Measurements from ENCODE around the gene BMS1.

BMS1 gene

GRCh38 chr10:42755556-42756093, 27.0 kb upstream of the BMS1 start:
- DNase-seq (ENCODE audit: extremely low spot score): no peak
- TF ChIP-seq FOXM1 (IDR thresholded peaks at IDR 0.05; ENCODE audit: borderline replicate concordance): no peak
- TF ChIP-seq L3MBTL2 (conservative IDR thresholded peaks at IDR 0.05): no peak
- TF ChIP-seq LEF1 (IDR thresholded peaks at IDR 0.05; ENCODE audit: borderline replicate concordance): no peak
- no peak for TF ChIP-seq BHLHE40 (IDR thresholded peaks at IDR 0.05; ENCODE audit: borderline replicate concordance)
- CTCF ChIA-PET: no interaction called here
- POLR2A ChIA-PET: interaction anchor here (1.4 kb wide), 1 partner anchor 27 kb away, joined by 6 read pairs; the partner anchor contains the start of gene BMS1

- TF ChIP-seq FOXA1 (IDR thresholded peaks at IDR 0.05) (no peak), ARNT (IDR thresholded peaks at IDR 0.05) (no peak), ELF4 (IDR thresholded peaks at IDR 0.05) (no peak), TARDBP (IDR thresholded peaks at IDR 0.05) (no peak), HDGF (IDR thresholded peaks at IDR 0.05; ENCODE audit: borderline replicate concordance) (no peak), SP1 (IDR thresholded peaks at IDR 0.05) (no peak), L3MBTL2 (conservative IDR thresholded peaks at IDR 0.05) (no peak), SUZ12 (IDR thresholded peaks at IDR 0.05) (no peak), ZNF384 (IDR thresholded peaks at IDR 0.05) (no peak), FOXK2 (IDR thresholded peaks at IDR 0.05) (no peak), BHLHE40 (IDR thresholded peaks at IDR 0.05; ENCODE audit: borderline replicate concordance) (no peak), PKNOX1 (IDR thresholded peaks at IDR 0.05) (no peak), FOXM1 (IDR thresholded peaks at IDR 0.05; ENCODE audit: borderline replicate concordance) (no peak)
- ChIA-PET POLR2A (interaction anchor here (1.1 kb wide), 1 partner anchor 14 kb away, joined by 3 read pairs; the partner anchor contains the start of gene BMS1), CTCF (no interaction called here)
- no peak for DNase-seq (ENCODE audit: extremely low spot score)
Measured at GRCh38 chr10:42767906-42768305, 14.7 kb upstream of the BMS1 start.

GRCh38 chr10:42768581-42769152, 13.9 kb upstream of the BMS1 start:
- no peak for DNase-seq (ENCODE audit: extremely low spot score)
- ChIA-PET CTCF (no interaction called here), POLR2A (interaction anchor here (1.2 kb wide), 1 partner anchor 15 kb away, joined by 4 read pairs; no protein-coding TSS in a partner anchor)
- TF ChIP-seq ZNF384 (IDR thresholded peaks at IDR 0.05): no peak
- no peak for TF ChIP-seq NFRKB (IDR thresholded peaks at IDR 0.05)
- no peak for TF ChIP-seq PKNOX1 (IDR thresholded peaks at IDR 0.05)
- no peak for TF ChIP-seq FOXA1 (IDR thresholded peaks at IDR 0.05)
- no peak for TF ChIP-seq SP1 (IDR thresholded peaks at IDR 0.05)
- no peak for TF ChIP-seq ELF4 (IDR thresholded peaks at IDR 0.05)
- TF ChIP-seq LEF1 (IDR thresholded peaks at IDR 0.05; ENCODE audit: borderline replicate concordance): no peak
- TF ChIP-seq ARNT (IDR thresholded peaks at IDR 0.05): no peak
- TF ChIP-seq FOXM1 (IDR thresholded peaks at IDR 0.05; ENCODE audit: borderline replicate concordance): no peak
- no peak for TF ChIP-seq TARDBP (IDR thresholded peaks at IDR 0.05)
- no peak for TF ChIP-seq HDGF (IDR thresholded peaks at IDR 0.05; ENCODE audit: borderline replicate concordance)
- no peak for TF ChIP-seq SUZ12 (IDR thresholded peaks at IDR 0.05)
- no peak for TF ChIP-seq BHLHE40 (IDR thresholded peaks at IDR 0.05; ENCODE audit: borderline replicate concordance)
- no peak for TF ChIP-seq CTBP1 (IDR thresholded peaks at IDR 0.05; ENCODE audit: borderline replicate concordance)
- no peak for TF ChIP-seq FOXK2 (IDR thresholded peaks at IDR 0.05)
- TF ChIP-seq L3MBTL2 (conservative IDR thresholded peaks at IDR 0.05): no peak

- POLR2A ChIA-PET: interaction anchor here (1.2 kb wide), 1 partner anchor 14 kb away, joined by 4 read pairs; no protein-coding TSS in a partner anchor
- CTCF ChIA-PET: no interaction called here
- TF ChIP-seq SUZ12 (IDR thresholded peaks at IDR 0.05): no peak
- TF ChIP-seq SP1 (IDR thresholded peaks at IDR 0.05): no peak
- TF ChIP-seq HDGF (IDR thresholded peaks at IDR 0.05; ENCODE audit: borderline replicate concordance): no peak
- no peak for TF ChIP-seq BHLHE40 (IDR thresholded peaks at IDR 0.05; ENCODE audit: borderline replicate concordance)
- TF ChIP-seq TARDBP (IDR thresholded peaks at IDR 0.05): no peak
- no peak for TF ChIP-seq L3MBTL2 (conservative IDR thresholded peaks at IDR 0.05)
- TF ChIP-seq ELF4 (IDR thresholded peaks at IDR 0.05): no peak
- no peak for TF ChIP-seq FOXM1 (IDR thresholded peaks at IDR 0.05; ENCODE audit: borderline replicate concordance)
- no peak for TF ChIP-seq ARNT (IDR thresholded peaks at IDR 0.05)
- TF ChIP-seq FOXK2 (IDR thresholded peaks at IDR 0.05): no peak
- no peak for TF ChIP-seq ZNF384 (IDR thresholded peaks at IDR 0.05)
Measured at GRCh38 chr10:42769173-42769572, 13.4 kb upstream of the BMS1 start.

GRCh38 chr10:42769673-42770072, 12.9 kb upstream of the BMS1 start:
- ChIA-PET POLR2A (interaction anchor here (1.2 kb wide), 1 partner anchor 14 kb away, joined by 4 read pairs; no protein-coding TSS in a partner anchor), CTCF (no interaction called here)
- DNase-seq (ENCODE audit: extremely low spot score): no peak
- no peak for TF ChIP-seq BHLHE40 (IDR thresholded peaks at IDR 0.05; ENCODE audit: borderline replicate concordance)
- TF ChIP-seq CTBP1 (IDR thresholded peaks at IDR 0.05; ENCODE audit: borderline replicate concordance): no peak
- TF ChIP-seq FOXM1 (IDR thresholded peaks at IDR 0.05; ENCODE audit: borderline replicate concordance): no peak
- no peak for TF ChIP-seq SP1 (IDR thresholded peaks at IDR 0.05)
- TF ChIP-seq PKNOX1 (IDR thresholded peaks at IDR 0.05): no peak
- TF ChIP-seq ELF4 (IDR thresholded peaks at IDR 0.05): no peak
- TF ChIP-seq ZNF384 (IDR thresholded peaks at IDR 0.05): no peak
- TF ChIP-seq FOXA1 (IDR thresholded peaks at IDR 0.05): no peak
- TF ChIP-seq FOXK2 (IDR thresholded peaks at IDR 0.05): no peak
- TF ChIP-seq HDGF (IDR thresholded peaks at IDR 0.05; ENCODE audit: borderline replicate concordance): no peak
- no peak for TF ChIP-seq ARNT (IDR thresholded peaks at IDR 0.05)

More at GRCh38 chr10:42769173-42769572, 13.4 kb upstream of the BMS1 start:
- DNase-seq (ENCODE audit: extremely low spot score): no peak

GRCh38 chr10:42776681-42777080, 5.9 kb upstream of the BMS1 start:
- ChIA-PET CTCF (no interaction called here), POLR2A (no interaction called here)
- TF ChIP-seq SUZ12 (IDR thresholded peaks at IDR 0.05): no peak
- no peak for TF ChIP-seq FOXA1 (IDR thresholded peaks at IDR 0.05)
- TF ChIP-seq FOXM1 (IDR thresholded peaks at IDR 0.05; ENCODE audit: borderline replicate concordance): no peak
- TF ChIP-seq BHLHE40 (IDR thresholded peaks at IDR 0.05; ENCODE audit: borderline replicate concordance): no peak
- TF ChIP-seq FOXK2 (IDR thresholded peaks at IDR 0.05): no peak
- no peak for TF ChIP-seq PKNOX1 (IDR thresholded peaks at IDR 0.05)
- TF ChIP-seq ARNT (IDR thresholded peaks at IDR 0.05): no peak
- TF ChIP-seq L3MBTL2 (conservative IDR thresholded peaks at IDR 0.05): no peak
- no peak for TF ChIP-seq TARDBP (IDR thresholded peaks at IDR 0.05)
- DNase-seq (ENCODE audit: extremely low spot score): no peak

Measured in HEK293T (cell line).